ENCODE data around the gene MIS12.

- TF ChIP-seq CTCF (IDR thresholded peaks at IDR 0.05) (no peak), POLR2A (IDR thresholded peaks at IDR 0.05) (no peak), POLR2AphosphoS5 (IDR thresholded peaks at IDR 0.05) (no peak), EP300 (IDR thresholded peaks at IDR 0.05; ENCODE audit: low read depth) (no peak)
Observed at GRCh38 chr17:5473906-5474305, 12.5 kb upstream of the MIS12 start.

Measured in transverse colon (tissue), 4 donors.